DMS53 (cell line): ENCODE data around the gene GDAP1L1.
"Not testable (repeated sequence)": the region's sequence is repeated elsewhere in the genome, so short reads cannot be mapped to it uniquely, and the experiment has no call there.

Experiments
- DNase-seq: peaks from one replicate; lab custom pipeline; 2025; lab: John Stamatoyannopoulos, UW

The GDAP1L1 gene

GRCh38 chr20:44219791-44220190 lies 27.3 kb upstream of the GDAP1L1 start:
- no peak for DNase-seq

- no peak for DNase-seq
Measured at GRCh38 chr20:44221368-44221954, 25.6 kb upstream of the GDAP1L1 start.

- no peak for DNase-seq
Measured at GRCh38 chr20:44222027-44222426, 25.1 kb upstream of the GDAP1L1 start.

GRCh38 chr20:44222633-44223368 lies 24.3 kb upstream of the GDAP1L1 start:
- DNase-seq: no peak

- DNase-seq: no peak
Measured at GRCh38 chr20:44223721-44224120, 23.4 kb upstream of the GDAP1L1 start.

- DNase-seq: no peak
Measured at GRCh38 chr20:44224637-44225036, 22.5 kb upstream of the GDAP1L1 start.

GRCh38 chr20:44228465-44229258 lies 18.4 kb upstream of the GDAP1L1 start:
- no peak for DNase-seq

GRCh38 chr20:44231193-44231592 lies 15.9 kb upstream of the GDAP1L1 start:
- DNase-seq: no peak

- no peak for DNase-seq
Measured at GRCh38 chr20:44231713-44232468, 15.2 kb upstream of the GDAP1L1 start.

- not testable (repeated sequence) for DNase-seq
Measured at GRCh38 chr20:44232469-44232856, 14.6 kb upstream of the GDAP1L1 start.

GRCh38 chr20:44233436-44234016 lies 13.6 kb upstream of the GDAP1L1 start:
- DNase-seq: no peak

GRCh38 chr20:44234566-44235317 lies 12.4 kb upstream of the GDAP1L1 start:
- no peak for DNase-seq

GRCh38 chr20:44235702-44236101 lies 11.4 kb upstream of the GDAP1L1 start:
- DNase-seq: no peak

GRCh38 chr20:44236840-44237239 lies 10.3 kb upstream of the GDAP1L1 start:
- DNase-seq: not testable (repeated sequence)

GRCh38 chr20:44241796-44242195 lies 5.3 kb upstream of the GDAP1L1 start:
- DNase-seq: no peak

GRCh38 chr20:44245977-44246376 lies 1.1 kb upstream of the GDAP1L1 start:
- DNase-seq: no peak

GRCh38 chr20:44247586-44248409 lies 690 bp downstream of the GDAP1L1 start:
- no peak for DNase-seq

GRCh38 chr20:44248410-44248759 lies 1.3 kb downstream of the GDAP1L1 start:
- DNase-seq: no peak

- DNase-seq: no peak
Measured at GRCh38 chr20:44251284-44251683, 4.2 kb downstream of the GDAP1L1 start.

GRCh38 chr20:44253528-44253927 lies 6.4 kb downstream of the GDAP1L1 start:
- peak; percentile 21 for DNase-seq
